Measurements from ENCODE around the gene PGGT1B.
A peak's percentile ranks its signal among the peaks of the same experiment; 100 is the strongest.

The PGGT1B gene

GRCh38 chr5:115184770-115185169 is 77.9 kb downstream of the PGGT1B start:
- ATAC-seq (ENCODE audit: low read depth) = no peak
- Mint-ChIP-seq H3K4me3 (no peak overlapping the region), H3K4me1 (peaks cover 3% of the 10 kb centered on the region), H3K27ac (no peak overlapping the region), H3K9me3 (peaks cover 2% of the 10 kb centered on the region), H3K27me3 (peaks cover 29% of the 10 kb centered on the region), H3K36me3 (peaks cover 1% of the 10 kb centered on the region)
- DNase-seq (ENCODE audit: low spot score in 2 of 2) = no peak

DNA sequence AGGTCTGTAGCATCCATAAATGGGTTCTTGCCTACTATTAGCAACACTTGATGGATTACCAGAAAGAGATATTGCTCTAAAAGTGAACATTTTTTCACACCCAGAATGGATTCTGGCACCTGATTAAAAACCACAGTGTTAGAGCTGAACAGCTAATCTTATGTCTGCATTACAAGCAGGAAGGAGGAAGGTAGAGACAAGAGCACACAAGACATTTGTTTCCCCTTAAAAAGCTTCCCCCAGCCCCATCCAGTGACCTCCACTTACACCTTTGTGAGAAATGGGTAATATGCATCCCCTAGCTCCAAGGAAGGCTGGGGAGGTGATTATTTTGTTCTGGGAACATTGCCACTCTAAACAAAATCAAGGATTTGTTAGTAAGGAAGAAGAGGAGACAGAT is 80.9 kb downstream of the PGGT1B start:
- DNase-seq (ENCODE audit: low spot score in 2 of 2) (no peak), ATAC-seq (ENCODE audit: low read depth) (no peak)
- peaks cover 1% of the 10 kb centered on the region for H3K36me3 Mint-ChIP-seq
- H3K4me1 Mint-ChIP-seq = peaks cover 4% of the 10 kb centered on the region
- peaks cover 38% of the 10 kb centered on the region for H3K27me3 Mint-ChIP-seq
- H3K4me3 Mint-ChIP-seq = no peak overlapping the region
- H3K9me3 Mint-ChIP-seq = peaks cover 2% of the 10 kb centered on the region
- no peak overlapping the region for H3K27ac Mint-ChIP-seq

GRCh38 chr5:115180165-115180709 is 82.4 kb downstream of the PGGT1B start:
- DNase-seq (ENCODE audit: low spot score in 2 of 2) (peak; percentile 20 to 51), ATAC-seq (ENCODE audit: low read depth) (peak; percentile 65)
- Mint-ChIP-seq H3K27ac (peak overlapping the region; percentile 12), H3K36me3 (peaks cover 1% of the 10 kb centered on the region), H3K4me3 (peak overlapping the region; percentile 76), H3K9me3 (peaks cover 2% of the 10 kb centered on the region), H3K4me1 (peaks cover 4% of the 10 kb centered on the region), H3K27me3 (peaks cover 39% of the 10 kb centered on the region)

GRCh38 chr5:115179394-115180164 is 83.1 kb downstream of the PGGT1B start:
- peak; percentile 26 for ATAC-seq (ENCODE audit: low read depth)
- Mint-ChIP-seq H3K36me3 (peaks cover 1% of the 10 kb centered on the region), H3K4me3 (peak overlapping the region; percentile 76), H3K9me3 (peaks cover 2% of the 10 kb centered on the region), H3K27ac (peak overlapping the region; percentile 12), H3K27me3 (peaks cover 36% of the 10 kb centered on the region), H3K4me1 (peaks cover 4% of the 10 kb centered on the region)
- DNase-seq (ENCODE audit: low spot score in 2 of 2) = no peak

DNA sequence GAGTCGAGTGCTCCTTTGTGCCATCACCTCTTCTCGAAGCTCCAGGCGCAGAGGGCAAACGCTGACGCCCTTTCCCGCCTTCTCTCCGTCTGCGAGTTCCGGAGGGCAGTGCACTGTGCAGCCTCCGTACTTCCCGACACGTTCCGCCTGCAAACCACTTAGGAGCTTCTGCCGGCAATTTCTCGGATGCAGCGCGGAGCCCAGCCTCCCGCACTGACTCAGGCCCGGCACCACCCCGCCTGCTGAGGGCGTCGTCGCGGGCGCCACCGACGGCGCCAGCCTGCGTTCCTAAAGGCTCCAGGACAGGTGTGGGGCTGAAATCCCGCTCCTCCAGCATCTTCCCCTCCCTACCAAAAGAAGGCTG is 83.7 kb downstream of the PGGT1B start:
- H3K27ac Mint-ChIP-seq = no peak overlapping the region
- peaks cover 4% of the 10 kb centered on the region for H3K4me1 Mint-ChIP-seq
- H3K27me3 Mint-ChIP-seq = peaks cover 33% of the 10 kb centered on the region
- H3K4me3 Mint-ChIP-seq = peak overlapping the region; percentile 76
- ATAC-seq (ENCODE audit: low read depth) (no peak), DNase-seq (ENCODE audit: low spot score in 2 of 2) (no peak)
- H3K36me3 Mint-ChIP-seq = peaks cover 1% of the 10 kb centered on the region
- peaks cover 2% of the 10 kb centered on the region for H3K9me3 Mint-ChIP-seq

GRCh38 chr5:115170929-115171510 is 91.7 kb downstream of the PGGT1B start:
- Mint-ChIP-seq H3K27ac (peak overlapping the region; percentile 22), H3K4me1 (peaks cover 3% of the 10 kb centered on the region), H3K4me3 (peak overlapping the region; percentile 92), H3K27me3 (peaks cover 18% of the 10 kb centered on the region), H3K36me3 (peaks cover 5% of the 10 kb centered on the region), H3K9me3 (peaks cover 9% of the 10 kb centered on the region)
- ATAC-seq (ENCODE audit: low read depth) (no peak), DNase-seq (ENCODE audit: low spot score in 2 of 2) (no peak)

DNA sequence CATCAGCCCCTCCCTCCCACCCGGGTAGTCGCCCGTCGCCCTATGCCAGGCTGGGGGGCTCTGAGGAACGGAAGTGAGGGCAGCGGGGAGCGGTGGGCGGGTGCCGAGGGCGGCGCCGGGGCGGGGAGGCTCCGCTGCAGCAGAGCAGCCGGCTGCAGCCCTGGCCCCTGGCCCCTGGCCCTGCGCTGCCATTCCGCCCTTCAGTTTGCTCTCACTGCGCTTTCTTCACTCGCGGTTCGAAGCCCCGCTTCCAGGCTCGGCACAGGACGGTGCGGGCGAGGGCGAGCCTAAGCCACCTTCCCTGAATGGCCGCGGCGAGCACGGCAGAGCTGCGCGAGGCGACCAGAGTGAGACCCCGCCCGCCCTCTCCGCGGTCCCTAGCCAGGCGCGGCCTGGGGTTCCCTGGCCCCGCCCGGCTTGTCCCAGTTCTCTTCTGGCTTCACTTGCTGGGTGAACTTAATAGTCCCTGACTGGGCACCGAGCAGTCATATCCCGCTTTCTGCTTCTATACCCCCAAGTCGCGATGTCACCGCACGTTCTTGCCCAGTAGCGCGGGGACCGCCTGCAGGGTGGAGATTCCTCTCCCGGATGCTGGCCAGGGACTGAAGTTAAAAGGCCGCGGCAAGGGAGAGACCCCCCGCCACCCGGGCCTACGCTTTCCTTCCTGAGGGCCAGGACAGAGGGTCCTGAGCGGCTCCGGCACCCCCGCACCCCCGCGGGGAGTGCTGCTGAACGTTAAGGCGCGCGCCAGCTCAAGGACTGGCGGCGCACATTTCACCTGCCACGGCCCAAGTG is 92.3 kb downstream of the PGGT1B start:
- H3K36me3 Mint-ChIP-seq = peaks cover 5% of the 10 kb centered on the region
- H3K9me3 Mint-ChIP-seq = peaks cover 9% of the 10 kb centered on the region
- peaks cover 3% of the 10 kb centered on the region for H3K4me1 Mint-ChIP-seq
- peak; percentile 43 for ATAC-seq (ENCODE audit: low read depth)
- peak; percentile 32 to 35 for DNase-seq (ENCODE audit: low spot score in 2 of 2)
- peaks cover 18% of the 10 kb centered on the region for H3K27me3 Mint-ChIP-seq
- peak overlapping the region; percentile 22 for H3K27ac Mint-ChIP-seq
- H3K4me3 Mint-ChIP-seq = peak overlapping the region; percentile 92

- H3K36me3 Mint-ChIP-seq = peaks cover 5% of the 10 kb centered on the region
- peaks cover 9% of the 10 kb centered on the region for H3K9me3 Mint-ChIP-seq
Measured at GRCh38 chr5:115169487-115170133, 93.1 kb downstream of the PGGT1B start, which contains the start of gene TRIM36. Gene TRIM36, minus strand, starts transcription at chr5:115169908. Its CDS starts 274 bp downstream, at chr5:115169634.

DNA sequence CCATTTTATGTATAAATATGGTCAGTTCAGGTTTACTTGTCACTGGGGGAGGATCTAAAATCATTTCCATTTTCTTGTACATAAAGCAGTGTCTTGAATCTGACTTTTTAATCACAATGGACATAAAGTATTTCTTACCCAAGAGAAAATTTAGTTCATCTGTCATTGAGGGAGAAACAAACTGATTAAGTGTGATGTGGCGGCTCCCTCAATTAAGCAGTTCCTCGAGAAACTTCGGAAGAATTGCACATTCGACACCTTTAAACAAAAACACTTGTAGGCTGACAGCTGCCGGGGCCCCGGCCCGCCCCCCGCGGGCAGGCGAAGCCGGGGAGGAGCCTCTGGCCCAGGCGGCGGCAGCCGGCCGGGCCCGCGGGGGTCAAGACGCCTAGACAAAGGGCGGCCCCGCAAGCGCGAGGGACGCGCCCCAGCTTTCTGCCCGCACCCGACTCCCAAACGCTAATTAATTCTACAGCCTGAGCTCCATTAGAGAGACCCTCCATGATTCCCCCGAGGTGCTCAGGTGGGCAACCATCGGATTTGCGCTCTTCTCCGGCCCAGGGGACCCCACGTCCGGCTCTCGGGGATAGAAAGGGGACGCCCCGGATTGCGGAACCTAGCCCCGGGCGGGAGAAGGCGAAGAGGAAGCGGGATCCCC is 93.7 kb downstream of the PGGT1B start:
- H3K4me1 Mint-ChIP-seq = peaks cover 3% of the 10 kb centered on the region
- peaks cover 15% of the 10 kb centered on the region for H3K27me3 Mint-ChIP-seq
- H3K36me3 Mint-ChIP-seq = peaks cover 5% of the 10 kb centered on the region
- H3K9me3 Mint-ChIP-seq = peaks cover 11% of the 10 kb centered on the region
- ATAC-seq (ENCODE audit: low read depth) = no peak
- peak overlapping the region; percentile 92 for H3K4me3 Mint-ChIP-seq
- DNase-seq (ENCODE audit: low spot score in 2 of 2) = no peak
- H3K27ac Mint-ChIP-seq = peak overlapping the region; percentile 72

More at GRCh38 chr5:115169487-115170133, 93.1 kb downstream of the PGGT1B start, which contains the start of gene TRIM36:
- peak; percentile 94 for DNase-seq (ENCODE audit: low spot score in 2 of 2)
- Mint-ChIP-seq H3K4me3 (peak within 1 kb of the TSS; percentile 92), H3K27me3 (peaks cover 17% of the 10 kb centered on the region), H3K4me1 (peaks cover 3% of the 10 kb centered on the region), H3K27ac (peak within 1 kb of the TSS; percentile 72)
- peak; percentile 95 for ATAC-seq (ENCODE audit: low read depth)

- Mint-ChIP-seq H3K4me1 (peaks cover 3% of the 10 kb centered on the region), H3K9me3 (peaks cover 11% of the 10 kb centered on the region), H3K27ac (no peak overlapping the region), H3K36me3 (peaks cover 5% of the 10 kb centered on the region), H3K27me3 (peaks cover 7% of the 10 kb centered on the region), H3K4me3 (no peak overlapping the region)
- DNase-seq (ENCODE audit: low spot score in 2 of 2) (no peak), ATAC-seq (ENCODE audit: low read depth) (no peak)
Measured at GRCh38 chr5:115166744-115167393, 95.8 kb downstream of the PGGT1B start.

- no peak for ATAC-seq (ENCODE audit: low read depth)
- Mint-ChIP-seq H3K4me1 (no peaks in the 10 kb centered on the region), H3K4me3 (no peak overlapping the region), H3K36me3 (peaks cover 5% of the 10 kb centered on the region), H3K27ac (no peak overlapping the region), H3K9me3 (peaks cover 11% of the 10 kb centered on the region), H3K27me3 (peaks cover 7% of the 10 kb centered on the region)
- DNase-seq (ENCODE audit: low spot score in 2 of 2) = no peak
Measured at GRCh38 chr5:115165790-115166189, 96.9 kb downstream of the PGGT1B start.

DNA sequence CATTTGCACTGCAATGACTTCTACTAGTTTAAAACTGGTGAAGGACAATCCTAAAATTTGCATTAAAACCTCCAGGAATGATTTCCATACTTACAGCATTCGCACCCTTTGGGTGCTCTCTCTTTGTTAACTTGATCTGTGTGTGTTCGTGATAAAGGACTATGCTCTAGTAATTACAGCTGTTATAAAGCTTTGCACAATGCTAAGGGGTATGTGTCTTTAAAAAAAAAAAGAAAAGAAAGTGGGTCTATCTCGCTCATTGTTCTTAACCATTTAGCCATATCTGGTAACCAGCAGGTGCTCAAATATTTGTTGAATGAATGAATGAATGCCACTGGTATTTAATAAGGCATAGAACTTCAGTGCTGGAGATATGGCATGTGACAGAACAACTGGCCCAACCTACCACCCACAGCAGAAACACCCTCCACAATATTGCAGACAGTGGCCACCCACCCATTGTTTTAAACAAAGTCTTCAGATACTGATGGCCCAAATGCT is 101.7 kb downstream of the PGGT1B start:
- Mint-ChIP-seq H3K36me3 (no peaks in the 10 kb centered on the region), H3K27me3 (no peaks in the 10 kb centered on the region), H3K27ac (no peak overlapping the region), H3K4me3 (no peak overlapping the region), H3K9me3 (peaks cover 2% of the 10 kb centered on the region), H3K4me1 (no peaks in the 10 kb centered on the region)
- ATAC-seq (ENCODE audit: low read depth) = no peak
- no peak for DNase-seq (ENCODE audit: low spot score in 2 of 2)

All from memory B cell (primary cell).